HS-5 (cell line): Measurements from ENCODE around the gene RAF1.
"Not testable (repeated sequence)": the region's sequence is repeated elsewhere in the genome, so short reads cannot be mapped to it uniquely, and the experiment has no call there.

Source experiments
- DNase-seq: peaks from one replicate; pipeline ENCODE4 v3.0.0-alpha.2; 2012; ENCODE audit warnings: low read depth

Gene RAF1

GRCh38 chr3:12663936-12664908 lies at the start of gene RAF1:
RAF1 (minus strand) TSS chr3:12664117; CDS start chr3:12618721, 45,396 bp downstream.
- peak; percentile 93 for DNase-seq

GRCh38 chr3:12710062-12710461 lies 46.1 kb upstream of the RAF1 start:
- no peak for DNase-seq

GRCh38 chr3:12709334-12709733 lies 45.4 kb upstream of the RAF1 start:
- no peak for DNase-seq

- DNase-seq, result peak; percentile 39
Measured at GRCh38 chr3:12708584-12709192, 44.8 kb upstream of the RAF1 start.

GRCh38 chr3:12707449-12707848 lies 43.5 kb upstream of the RAF1 start:
- DNase-seq, result no peak

- no peak for DNase-seq
Measured at GRCh38 chr3:12706504-12707253, 42.8 kb upstream of the RAF1 start.

- no peak for DNase-seq
Measured at GRCh38 chr3:12705981-12706380, 42.1 kb upstream of the RAF1 start.

- DNase-seq, result no peak
Measured at GRCh38 chr3:12705374-12705926, 41.5 kb upstream of the RAF1 start.

GRCh38 chr3:12702501-12702900 lies 38.6 kb upstream of the RAF1 start:
- DNase-seq, result no peak

- not testable (repeated sequence) for DNase-seq
Measured at GRCh38 chr3:12701601-12702000, 37.7 kb upstream of the RAF1 start.

GRCh38 chr3:12700800-12701199 lies 36.9 kb upstream of the RAF1 start:
- DNase-seq, result no peak

- no peak for DNase-seq
Measured at GRCh38 chr3:12695916-12696315, 32.0 kb upstream of the RAF1 start.

GRCh38 chr3:12695112-12695511 lies 31.2 kb upstream of the RAF1 start:
- no peak for DNase-seq

GRCh38 chr3:12692444-12692843 lies 28.5 kb upstream of the RAF1 start:
- DNase-seq, result no peak

GRCh38 chr3:12689997-12690711 lies 26.2 kb upstream of the RAF1 start:
- no peak for DNase-seq

GRCh38 chr3:12687948-12688347 lies 24.0 kb upstream of the RAF1 start:
- no peak for DNase-seq

GRCh38 chr3:12686096-12686495 lies 22.2 kb upstream of the RAF1 start:
- DNase-seq, result no peak

GRCh38 chr3:12681943-12682390 lies 18.1 kb upstream of the RAF1 start:
- DNase-seq, result no peak

GRCh38 chr3:12681089-12681942 lies 17.4 kb upstream of the RAF1 start:
- DNase-seq, result no peak

GRCh38 chr3:12679468-12679867 lies 15.6 kb upstream of the RAF1 start:
- DNase-seq, result peak; percentile 75

GRCh38 chr3:12677616-12678015 lies 13.7 kb upstream of the RAF1 start:
- DNase-seq, result no peak
